ENCODE measurements around the gene NECTIN3. TPM values are rescaled to one million over a fixed set of nuclear protein-coding genes. Genes with fewer than 3 reads are reported as not detected.

Gene NECTIN3
- polyA plus RNA-seq, 1 experiment: 98.3 TPM

- TF ChIP-seq CTCF (IDR thresholded peaks at IDR 0.05; ENCODE audit: low read depth, low read length): no peak
- CTCF ChIA-PET: no interaction called here
Measured at GRCh38 chr3:111241960-111242359, 170.3 kb downstream of the NECTIN3 start.

More at GRCh38 chr3:111241960-111242359, 170.3 kb downstream of the NECTIN3 start:
- no peak overlapping the region for H3K4me3 ChIP-seq (ENCODE audit: low read depth, low read length)
- POLR2A ChIA-PET: no interaction called here
- no peak overlapping the region for H3K27ac ChIP-seq (ENCODE audit: low read depth, low read length)
- peaks cover 16% of the 10 kb centered on the region for H3K9me3 ChIP-seq (ENCODE audit: control insufficient read depth, insufficient read depth, low read length)
- H3K27me3 ChIP-seq (ENCODE audit: control insufficient read depth, insufficient read depth, low read length): no peaks in the 10 kb centered on the region
- DNase-seq (ENCODE audit: low read depth, low spot score): no peak
